Middle frontal gyrus (tissue), 1 donor: ENCODE results near the gene RALGPS1.

ENCODE experiments used
- DNase-seq: peaks from one replicate; pipeline ENCODE4 v3.0.0-alpha.2; 2015; ENCODE audit warnings: low spot score; ENCODE audit errors: extremely low spot score

RALGPS1 gene

GRCh38 chr9:126906091-126906490 is 8.5 kb upstream of the RALGPS1 start:
- DNase-seq: no peak

- no peak for DNase-seq
These were observed 7.5 kb upstream of the RALGPS1 start for GRCh38 chr9:126907058-126907457.

GRCh38 chr9:126915281-126915816 is 767 bp downstream of the RALGPS1 start:
- DNase-seq: no peak

GRCh38 chr9:126915846-126916543 is 1.4 kb downstream of the RALGPS1 start:
- DNase-seq: no peak

GRCh38 chr9:126916909-126917308 is 2.3 kb downstream of the RALGPS1 start:
- DNase-seq: no peak

- DNase-seq: no peak
These were observed 4.6 kb downstream of the RALGPS1 start for GRCh38 chr9:126919193-126919592.

GRCh38 chr9:126925876-126926275 is 11.3 kb downstream of the RALGPS1 start:
- DNase-seq: no peak

- DNase-seq: no peak
These were observed 11.8 kb downstream of the RALGPS1 start for GRCh38 chr9:126926364-126926763.

GRCh38 chr9:126927419-126927818 is 12.8 kb downstream of the RALGPS1 start:
- no peak for DNase-seq

GRCh38 chr9:126932871-126933321 is 18.3 kb downstream of the RALGPS1 start:
- no peak for DNase-seq

- no peak for DNase-seq
These were observed 18.9 kb downstream of the RALGPS1 start for GRCh38 chr9:126933334-126933980.

- DNase-seq: no peak
These were observed 19.9 kb downstream of the RALGPS1 start for GRCh38 chr9:126934441-126934840.

GRCh38 chr9:126935630-126936029 is 21.0 kb downstream of the RALGPS1 start:
- DNase-seq: no peak

- no peak for DNase-seq
These were observed 22.9 kb downstream of the RALGPS1 start for GRCh38 chr9:126937444-126937843.

- no peak for DNase-seq
These were observed 23.7 kb downstream of the RALGPS1 start for GRCh38 chr9:126938327-126938726.

GRCh38 chr9:126939821-126940221 is 25.2 kb downstream of the RALGPS1 start:
- no peak for DNase-seq

- no peak for DNase-seq
These were observed 27.8 kb downstream of the RALGPS1 start for GRCh38 chr9:126942399-126942798.

- no peak for DNase-seq
These were observed 31.1 kb downstream of the RALGPS1 start for GRCh38 chr9:126945682-126946081.

GRCh38 chr9:126947529-126947928 is 32.9 kb downstream of the RALGPS1 start:
- no peak for DNase-seq

- no peak for DNase-seq
These were observed 37.8 kb downstream of the RALGPS1 start for GRCh38 chr9:126952205-126952977.

- no peak for DNase-seq
These were observed 38.6 kb downstream of the RALGPS1 start for GRCh38 chr9:126953041-126953809.
